GM19468 (cell line): ENCODE data around the gene FAM163B.
"Not testable (repeated sequence)": the region's sequence is repeated elsewhere in the genome, so short reads cannot be mapped to it uniquely, and the experiment has no call there.

Experiments
- ATAC-seq: cut with Tn5 transposase; IDR thresholded peaks from one replicate; pipeline ENCODE4 v1.9.1; 2021; ENCODE audit warnings: mild to moderate bottlenecking, moderate library complexity, moderate number of reproducible peaks; ENCODE audit not compliant: unreplicated experiment; ENCODE audit errors: extremely low read depth

FAM163B gene

DNA sequence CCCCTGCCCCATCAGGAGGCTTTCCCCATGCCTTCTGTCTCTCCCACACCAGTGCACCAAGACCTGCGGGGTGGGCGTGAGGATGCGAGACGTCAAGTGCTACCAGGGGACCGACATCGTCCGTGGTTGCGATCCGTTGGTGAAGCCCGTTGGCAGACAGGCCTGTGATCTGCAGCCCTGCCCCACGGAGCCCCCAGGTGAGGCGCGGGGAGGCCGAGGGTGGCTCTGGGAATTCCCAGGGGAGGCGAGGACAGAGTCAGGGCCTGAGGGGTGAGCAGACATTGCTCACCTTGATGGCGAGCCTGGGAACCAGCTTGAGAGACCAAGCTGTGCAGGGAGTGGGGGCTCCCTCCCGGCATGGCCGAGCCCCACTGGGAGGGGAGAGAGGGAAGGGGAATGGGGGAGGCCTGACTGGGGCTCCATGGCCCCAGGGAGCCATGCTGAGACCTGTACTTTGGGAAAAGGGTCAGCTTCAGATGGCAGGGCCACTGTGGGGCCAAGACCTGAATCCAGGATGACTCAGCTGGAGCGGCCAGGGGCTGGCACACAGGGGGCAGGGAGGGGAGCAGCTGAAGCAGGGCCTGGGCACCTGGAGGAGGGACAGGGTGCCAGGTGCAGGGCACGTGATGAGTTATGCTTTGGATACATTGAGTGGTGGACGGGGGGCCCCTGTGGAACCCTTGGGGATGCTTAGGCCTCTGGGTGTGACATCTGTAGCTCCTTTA is 35.2 kb downstream of the FAM163B start:
- ATAC-seq = no peak

- ATAC-seq = no peak
Observed at GRCh38 chr9:133572821-133573361, 36.3 kb downstream of the FAM163B start.

DNA sequence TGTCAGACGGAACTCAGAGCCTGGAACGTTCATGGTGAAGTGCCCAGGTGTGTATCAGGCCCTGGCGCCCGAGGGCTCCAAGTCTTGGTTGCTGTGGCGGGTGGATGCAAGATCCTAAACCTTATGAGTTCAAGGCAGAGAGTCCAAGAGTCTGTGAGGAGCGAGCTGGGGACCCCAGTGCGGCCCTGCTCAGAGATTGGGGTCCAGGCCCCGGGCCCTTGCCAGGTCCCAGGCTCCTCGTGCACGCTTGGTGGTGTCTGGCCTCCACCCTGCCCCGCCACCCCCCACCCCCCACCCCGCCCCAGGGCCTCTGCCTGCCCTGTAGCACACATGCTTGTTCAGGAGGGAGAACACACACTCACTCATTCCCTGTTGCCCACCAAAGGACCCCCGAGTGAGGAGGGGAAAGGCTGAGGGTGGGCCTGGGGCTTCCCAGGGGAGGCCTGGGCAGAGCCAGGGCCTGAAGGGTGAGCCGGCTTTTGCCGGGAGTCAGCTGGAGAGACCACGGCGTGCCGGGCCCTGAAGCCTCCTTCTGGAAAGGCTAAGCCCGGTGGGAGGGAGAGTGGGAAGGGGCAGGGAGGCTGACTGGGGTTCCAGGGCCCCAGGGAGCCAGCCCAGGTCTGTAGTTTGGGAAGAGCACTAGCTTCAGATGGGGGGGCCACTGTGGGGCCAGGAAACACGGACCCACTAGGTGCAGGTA is 37.1 kb downstream of the FAM163B start:
- ATAC-seq = no peak

GRCh38 chr9:133571391-133571890 is 37.7 kb downstream of the FAM163B start:
- ATAC-seq = no peak

DNA sequence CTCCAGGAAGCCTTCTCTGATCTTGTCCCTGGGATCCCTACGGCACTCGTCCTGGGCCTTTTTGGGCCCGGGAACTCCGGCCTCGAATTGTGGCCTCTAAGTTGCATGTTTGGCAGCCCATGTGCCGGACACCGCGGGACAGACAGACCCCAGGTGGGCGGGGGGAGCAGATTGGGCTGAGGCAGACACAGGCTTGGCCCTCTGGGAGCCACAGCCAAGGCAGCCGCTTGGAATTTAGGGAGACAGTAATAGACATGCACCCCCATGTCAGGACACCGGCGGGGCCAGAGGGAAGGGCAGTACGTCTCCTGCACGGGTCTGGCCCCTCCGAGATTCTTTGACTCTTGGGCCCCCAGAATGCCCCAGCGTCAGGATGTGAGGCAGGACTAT is 38.5 kb downstream of the FAM163B start:
- ATAC-seq = no peak

GRCh38 chr9:133569891-133570690 is 39.1 kb downstream of the FAM163B start:
- no peak for ATAC-seq

- ATAC-seq = no peak
Observed at GRCh38 chr9:133569121-133569785, 39.9 kb downstream of the FAM163B start.

DNA sequence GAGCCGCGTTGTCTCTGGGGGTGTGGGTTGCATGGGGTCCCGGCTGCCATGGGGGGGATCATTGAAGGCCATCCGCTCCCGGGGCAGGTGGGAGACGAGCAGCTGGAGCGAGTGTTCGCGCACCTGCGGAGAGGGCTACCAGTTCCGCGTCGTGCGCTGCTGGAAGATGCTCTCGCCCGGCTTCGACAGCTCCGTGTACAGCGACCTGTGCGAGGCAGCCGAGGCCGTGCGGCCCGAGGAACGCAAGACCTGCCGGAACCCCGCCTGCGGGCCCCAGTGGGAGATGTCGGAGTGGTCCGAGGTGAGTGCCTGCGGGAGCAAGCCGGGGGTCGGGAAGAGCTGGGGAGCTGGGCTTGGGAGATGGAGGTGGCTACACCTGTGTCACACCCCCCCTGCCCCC is 41.0 kb downstream of the FAM163B start:
- ATAC-seq = no peak

DNA sequence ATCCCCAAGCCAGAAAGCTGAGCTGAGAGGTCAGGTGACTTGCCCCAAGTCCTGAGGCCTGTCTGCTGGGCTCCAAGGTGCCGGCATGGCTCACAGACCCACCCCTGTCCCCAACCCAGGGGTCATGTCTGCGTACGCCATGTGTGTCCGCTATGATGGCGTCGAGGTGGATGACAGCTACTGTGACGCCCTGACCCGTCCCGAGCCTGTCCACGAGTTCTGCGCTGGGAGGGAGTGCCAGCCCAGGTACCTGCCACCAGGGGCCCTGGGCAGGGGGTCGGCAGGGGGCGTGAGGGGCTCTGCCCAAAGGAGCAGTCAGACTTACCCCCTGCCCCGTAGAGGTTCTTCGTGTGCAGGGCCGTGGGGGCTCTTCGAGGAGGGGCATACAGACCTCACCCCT is 42.4 kb downstream of the FAM163B start:
- ATAC-seq = no peak

DNA sequence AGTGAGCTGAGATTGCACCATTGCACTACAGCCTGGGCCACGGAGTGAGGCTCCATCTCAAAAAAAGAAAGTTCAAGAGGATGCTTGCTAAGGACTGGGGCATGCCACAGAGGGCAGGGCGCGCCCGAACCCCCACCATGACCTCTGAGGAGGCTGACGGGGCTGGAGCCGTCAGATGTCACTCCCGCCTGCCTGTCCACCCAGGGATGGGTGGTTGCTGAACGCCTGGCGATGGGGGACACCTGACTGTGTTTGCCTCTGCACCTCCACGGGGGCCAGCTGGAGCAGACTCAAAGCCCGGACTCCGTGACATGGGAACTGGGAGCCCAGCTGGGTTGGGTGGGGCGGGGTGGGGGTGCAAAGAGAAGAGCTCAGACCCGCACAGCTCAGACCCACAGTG is 42.8 kb downstream of the FAM163B start:
- ATAC-seq = no peak

GRCh38 chr9:133564451-133565116 is 44.6 kb downstream of the FAM163B start:
- ATAC-seq = no peak

DNA sequence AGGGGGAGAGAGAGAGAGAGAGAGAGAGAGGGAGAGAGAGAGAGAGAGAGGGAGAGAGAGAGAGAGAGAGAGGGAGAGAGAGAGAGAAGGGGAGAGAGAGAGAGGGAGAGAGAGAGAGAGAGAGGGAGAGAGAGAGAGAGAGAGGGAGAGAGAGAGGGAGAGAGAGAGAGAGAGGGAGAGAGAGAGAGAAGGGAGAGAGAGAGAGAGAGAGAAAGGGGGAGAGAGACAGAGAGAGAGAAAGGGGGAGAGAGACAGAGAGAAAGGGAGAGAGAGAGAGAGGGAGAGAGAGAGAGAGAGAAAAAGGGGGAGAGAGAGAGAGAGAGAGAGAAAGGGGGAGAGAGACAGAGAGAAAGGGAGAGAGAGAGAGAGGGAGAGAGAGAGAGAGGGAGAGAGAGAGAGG is 45.4 kb downstream of the FAM163B start:
- ATAC-seq = not testable (repeated sequence)

DNA sequence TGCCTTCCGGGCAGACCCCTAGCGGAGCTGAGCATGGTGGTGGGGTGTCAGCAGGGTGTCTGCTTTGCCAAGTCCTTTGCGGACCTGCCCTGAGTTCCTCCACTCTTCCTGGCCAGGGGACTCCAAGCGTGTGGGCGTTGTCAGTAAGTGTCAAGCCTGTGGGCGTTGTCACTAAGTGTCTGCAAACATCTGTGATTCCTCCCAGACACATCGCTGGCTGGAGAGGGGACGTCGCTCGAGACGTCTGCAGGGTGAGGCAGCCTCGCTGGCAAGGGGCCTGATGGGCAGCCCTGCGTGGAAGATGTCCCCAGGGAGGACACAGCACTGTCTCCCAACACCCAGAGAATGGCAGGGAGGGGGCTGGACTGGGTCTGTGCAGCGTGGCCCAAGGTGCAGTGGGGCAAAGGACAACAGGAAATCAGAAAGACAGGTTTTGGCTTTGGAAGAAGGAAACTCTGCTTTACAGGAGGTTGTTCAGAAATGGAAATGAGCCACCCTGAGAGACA is 45.8 kb downstream of the FAM163B start:
- ATAC-seq = no peak

DNA sequence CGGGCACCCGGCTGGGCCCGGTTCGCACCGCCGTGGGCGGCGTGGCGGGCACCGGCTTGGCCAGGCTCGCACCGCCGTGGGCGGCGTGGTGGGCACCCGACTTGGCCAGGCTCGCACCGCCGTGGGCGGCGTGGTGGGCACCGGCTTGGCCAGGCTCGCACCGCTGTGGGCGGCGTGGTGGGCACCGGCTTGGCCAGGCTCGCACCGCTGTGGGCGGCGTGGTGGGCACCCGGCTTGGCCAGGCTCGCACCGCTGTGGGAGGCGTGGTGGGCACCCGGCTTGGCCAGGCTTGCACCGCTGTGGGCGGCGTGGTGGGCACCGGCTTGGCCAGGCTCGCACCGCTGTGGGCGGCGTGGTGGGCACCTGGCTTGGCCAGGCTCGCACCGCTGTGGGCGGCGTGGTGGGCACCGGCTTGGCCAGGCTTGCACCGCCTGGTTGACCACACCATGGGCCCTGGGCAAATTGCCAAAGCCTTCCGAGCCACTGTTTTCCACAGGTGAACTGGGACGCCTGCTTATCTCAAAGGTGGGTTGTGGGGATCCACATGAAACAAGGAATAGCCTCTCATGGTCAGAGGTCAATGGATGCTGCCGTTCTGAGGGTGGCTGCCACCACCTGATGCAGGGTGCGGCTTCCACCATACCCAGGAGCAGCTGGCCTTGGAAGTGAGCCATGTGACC is 46.4 kb downstream of the FAM163B start:
- no peak for ATAC-seq

- ATAC-seq = no peak
Observed at GRCh38 chr9:133561976-133562554, 47.1 kb downstream of the FAM163B start.

- no peak for ATAC-seq
Observed at GRCh38 chr9:133560944-133561343, 48.2 kb downstream of the FAM163B start.

DNA sequence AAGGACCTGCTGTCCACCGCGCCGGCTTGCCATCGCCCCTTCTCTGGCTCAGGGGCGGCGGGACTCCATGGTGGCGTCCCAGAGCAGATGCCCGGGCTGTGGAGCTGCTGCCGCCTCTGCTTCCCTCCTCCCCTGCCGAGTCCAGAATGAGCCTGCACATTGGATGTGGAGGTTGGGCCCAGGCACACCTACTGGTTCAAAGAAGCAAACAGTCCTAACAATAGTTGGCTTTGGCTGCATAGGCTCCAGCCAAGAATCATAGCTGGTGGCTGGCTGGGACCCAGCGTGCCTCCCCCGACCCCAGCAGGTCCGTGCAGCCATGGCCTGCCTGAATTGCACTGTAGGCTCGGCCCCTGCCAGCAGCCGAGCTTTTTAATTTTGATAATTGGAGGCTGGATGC is 48.9 kb downstream of the FAM163B start:
- no peak for ATAC-seq
